Left renal cortex interstitium (tissue), 4 donors: ENCODE data around the gene GALK2. TPM values are rescaled to one million over a fixed set of nuclear protein-coding genes. Genes with fewer than 3 reads are reported as not detected.
"Not testable (repeated sequence)": the region's sequence is repeated elsewhere in the genome, so short reads cannot be mapped to it uniquely, and the experiment has no call there.

Experiments used
- DNase-seq, 4 donors: peaks; one replicate each; pipeline ENCODE4 v3.0.0-alpha.2; 2013; ENCODE audit warnings: low read depth in 4 of 4, low spot score in 2 of 4, missing footprints in 1 of 4
- polyA plus RNA-seq, 4 donors: library from polyadenylated mRNA; unstranded; fragments of 120-200 nt; gene quantifications; one replicate each; pipeline ENCODE4 v1.2.1, GENCODE V29; 2013; ENCODE audit not compliant: insufficient read length in 4 of 4

GALK2 gene
- polyA plus RNA-seq, 4 donors = 26.4 to 32.2 (median 31.6) TPM

GRCh38 chr15:49315391-49315823 is 145.4 kb downstream of the GALK2 start:
- no peak for DNase-seq

DNA sequence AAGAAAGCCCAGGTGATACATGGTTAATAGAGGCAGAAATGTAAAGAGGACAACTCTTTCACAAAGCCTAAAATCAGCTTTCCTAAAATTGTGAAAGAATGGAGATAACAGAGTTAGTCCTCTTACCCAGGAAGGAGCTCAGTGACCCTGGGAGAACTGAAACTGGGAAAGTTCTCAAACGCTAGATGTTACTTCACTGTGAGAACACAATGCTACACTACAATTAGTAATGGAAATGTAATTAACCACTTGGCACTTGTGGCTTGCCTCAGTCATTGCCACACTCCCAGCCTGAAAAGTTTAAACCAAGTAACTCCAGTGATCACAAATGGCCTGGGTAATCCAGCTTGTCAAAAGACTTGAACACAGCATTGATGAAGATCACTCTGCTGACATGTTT is 150.3 kb downstream of the GALK2 start:
- DNase-seq = no peak

GRCh38 chr15:49323207-49323606 is 153.2 kb downstream of the GALK2 start:
- DNase-seq = no peak

DNA sequence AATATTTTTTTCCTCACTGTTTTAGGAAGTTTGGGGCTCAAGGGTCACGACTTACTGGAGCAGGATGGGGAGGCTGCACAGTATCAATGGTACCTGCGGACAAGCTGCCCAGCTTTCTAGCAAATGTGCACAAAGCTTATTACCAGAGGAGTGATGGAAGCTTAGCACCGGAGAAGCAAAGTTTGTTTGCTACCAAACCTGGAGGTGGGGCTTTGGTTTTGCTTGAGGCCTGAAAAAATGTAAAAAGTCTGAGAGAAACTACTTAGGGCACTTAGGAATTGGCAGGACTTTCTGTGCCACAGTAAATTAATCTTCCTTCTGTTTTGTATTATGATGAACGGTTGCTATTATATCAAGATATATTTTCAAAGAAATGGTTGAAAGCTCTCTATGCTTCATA is 157.9 kb downstream of the GALK2 start:
- no peak for DNase-seq

- DNase-seq = no peak
These were observed 158.9 kb downstream of the GALK2 start for GRCh38 chr15:49328941-49329340.

DNA sequence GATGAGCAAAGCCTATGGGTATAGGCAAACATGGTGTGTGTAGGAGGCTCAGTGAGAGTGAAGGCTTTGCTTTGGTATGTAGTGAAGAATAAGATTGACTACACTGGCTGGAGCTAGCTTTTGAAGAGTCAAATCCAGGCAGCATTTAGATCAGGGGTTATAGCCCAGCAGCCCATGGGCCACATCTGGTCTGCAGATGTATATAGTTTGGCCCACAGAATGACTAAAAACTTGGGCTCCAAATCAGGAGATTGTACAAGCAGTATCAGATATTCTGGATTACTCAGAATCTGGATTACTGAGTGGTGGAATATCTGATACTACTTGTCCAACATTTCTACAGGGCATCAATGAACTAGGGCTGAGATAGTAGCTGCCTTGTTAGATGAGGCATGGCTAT is 160.1 kb downstream of the GALK2 start:
- no peak for DNase-seq

- DNase-seq = no peak
These were observed 161.4 kb downstream of the GALK2 start for GRCh38 chr15:49331442-49331841.

- no peak for DNase-seq
These were observed 161.9 kb downstream of the GALK2 start for GRCh38 chr15:49331951-49332350.

GRCh38 chr15:49339656-49340055 is 169.6 kb downstream of the GALK2 start:
- DNase-seq = no peak

- DNase-seq = no peak
These were observed 173.5 kb downstream of the GALK2 start for GRCh38 chr15:49343546-49343945.

- DNase-seq = not testable (repeated sequence)
These were observed 184.4 kb downstream of the GALK2 start for GRCh38 chr15:49354439-49354838.

DNA sequence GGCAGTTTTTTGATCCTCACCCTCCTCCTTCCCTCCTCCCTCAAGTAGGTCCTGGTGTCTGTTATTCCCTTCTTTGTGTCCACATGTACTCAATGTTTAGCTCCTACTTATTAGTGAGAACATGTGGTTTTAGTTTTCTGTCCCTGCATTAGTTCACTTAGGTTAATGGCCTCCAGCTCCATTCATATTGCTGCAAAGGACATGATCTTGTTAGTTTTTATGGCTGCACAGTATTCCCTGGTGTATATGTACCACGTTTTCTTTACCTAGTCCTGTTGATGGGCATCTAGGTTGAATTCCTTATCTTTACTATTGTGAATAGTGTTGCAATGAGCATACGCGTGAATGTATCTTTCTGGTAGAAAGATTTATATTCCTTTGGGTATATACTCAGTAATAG is 191.3 kb downstream of the GALK2 start:
- DNase-seq = no peak

GRCh38 chr15:49366496-49366895 is 196.4 kb downstream of the GALK2 start:
- DNase-seq = no peak

GRCh38 chr15:49370782-49371181 is 200.7 kb downstream of the GALK2 start:
- DNase-seq = no peak

DNA sequence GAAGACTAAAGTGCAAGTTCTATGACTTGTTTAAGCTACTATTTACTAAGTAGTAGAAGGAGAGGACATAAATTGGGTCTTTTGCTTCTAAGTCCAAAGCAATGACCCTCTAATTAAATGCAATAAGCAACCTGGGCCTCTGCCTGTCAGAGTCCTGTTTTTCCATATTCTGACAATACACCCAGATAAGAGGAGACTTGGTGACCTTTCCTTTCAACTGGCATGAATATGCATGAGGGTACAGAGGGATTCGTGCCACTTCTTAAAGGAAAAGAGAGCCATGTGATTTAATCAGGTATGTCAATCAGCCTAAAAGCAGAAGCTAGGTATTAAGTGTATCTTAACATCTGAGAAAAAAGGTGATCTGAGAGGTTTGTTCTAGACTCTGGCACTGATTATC is 202.3 kb downstream of the GALK2 start:
- DNase-seq = no peak

GRCh38 chr15:49379996-49380395 is 209.9 kb downstream of the GALK2 start:
- DNase-seq = no peak

DNA sequence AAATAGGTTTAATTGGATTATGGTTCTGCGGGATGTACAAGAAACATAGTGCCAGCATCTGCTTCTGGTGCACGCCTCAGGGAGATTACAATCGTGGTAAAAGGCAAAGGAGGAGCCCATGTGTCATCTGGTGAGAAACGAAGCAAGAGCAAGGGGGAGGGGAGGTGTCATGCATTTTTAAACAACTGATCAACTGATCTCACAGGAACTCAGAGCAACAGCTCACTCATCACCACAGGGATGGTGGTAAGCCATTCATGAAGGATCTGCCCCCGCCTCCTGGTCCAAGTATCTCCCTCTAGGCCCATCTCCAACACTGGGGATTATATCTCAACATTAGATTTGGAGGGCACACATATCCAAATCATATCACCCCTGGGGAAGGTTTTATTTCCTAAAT is 210.9 kb downstream of the GALK2 start:
- no peak for DNase-seq

Other genes with a start within 250 kb of the GALK2 start
- gene SHC4, start 206.3 kb upstream of the GALK2 start, polyA plus RNA-seq = 1 to 10 TPM; 2.3 to 3.2 (median 2.7) TPM
- gene SECISBP2L, start 123.8 kb upstream of the GALK2 start, polyA plus RNA-seq = 10 to 100 TPM; 44.4 to 72.9 (median 52.5) TPM
- 100 to 1,000 TPM in 2 of 4 donors, 10 to 100 TPM in 2; 82.1 to 116 (median 98.8) TPM for gene COPS2, start 14.6 kb upstream of the GALK2 start, polyA plus RNA-seq